Peyer's patch (tissue), 4 donors: ENCODE data around the gene RFX8.

Experiments used
- CTCF ChIP-seq, 6 experiments: fragments of 450-650 bp in 4 of 6; fragments of 200-600 bp in 2 of 6; sonication (generic) in 1 of 6; IDR thresholded peaks; one replicate each; pipeline ENCODE4 v1.5.1; 2017 to 2019; ENCODE audit warnings: antibody characterized with exemption in 6 of 6, mild to moderate bottlenecking in 3 of 6, moderate library complexity in 1 of 6
- POLR2A ChIP-seq, 2 donors: fragments of 450-650 bp; IDR thresholded peaks; one replicate each; pipeline ENCODE4 v1.5.1; 2017; ENCODE audit warnings: antibody characterized with exemption in 2 of 2, mild to moderate bottlenecking in 2 of 2, moderate library complexity in 2 of 2

- TF ChIP-seq CTCF (IDR thresholded peaks at IDR 0.05) (no peak), POLR2A (IDR thresholded peaks at IDR 0.05) (no peak)
Observed at GRCh38 chr2:101442042-101442666, 32.8 kb downstream of the RFX8 start.
